Epithelial cell of proximal tubule (primary cell): Measurements from ENCODE around the gene HLA-DQA1. TPM values are rescaled to one million over a fixed set of nuclear protein-coding genes. Genes with fewer than 3 reads are reported as not detected.

Experiments
- DNase-seq: peaks from one replicate; pipeline ENCODE4 v3.0.0-alpha.2; 2011; ENCODE audit warnings: low read depth
- H3K4me3 ChIP-seq: 2 replicates; pipeline ENCODE4 v1.5.1; 2011; ENCODE audit warnings: low read depth, mild to moderate bottlenecking, low read length
- total RNA-seq: library from RNA; depleted of rRNA; stranded (reverse); fragments of >200 nt; gene quantifications from 2 replicates; pipeline ENCODE4 v1.2.3, GENCODE V29; 2015
- TF ChIP-seq, protein P1 (sequence below): conservative IDR thresholded peaks from 2 replicates; pipeline ENCODE4 v1.5.1; 2012; ENCODE audit warnings: low read depth, mild to moderate bottlenecking, low read length

HLA-DQA1 gene
- total RNA-seq, 1 donor from 2014 or later = not detected

DNA sequence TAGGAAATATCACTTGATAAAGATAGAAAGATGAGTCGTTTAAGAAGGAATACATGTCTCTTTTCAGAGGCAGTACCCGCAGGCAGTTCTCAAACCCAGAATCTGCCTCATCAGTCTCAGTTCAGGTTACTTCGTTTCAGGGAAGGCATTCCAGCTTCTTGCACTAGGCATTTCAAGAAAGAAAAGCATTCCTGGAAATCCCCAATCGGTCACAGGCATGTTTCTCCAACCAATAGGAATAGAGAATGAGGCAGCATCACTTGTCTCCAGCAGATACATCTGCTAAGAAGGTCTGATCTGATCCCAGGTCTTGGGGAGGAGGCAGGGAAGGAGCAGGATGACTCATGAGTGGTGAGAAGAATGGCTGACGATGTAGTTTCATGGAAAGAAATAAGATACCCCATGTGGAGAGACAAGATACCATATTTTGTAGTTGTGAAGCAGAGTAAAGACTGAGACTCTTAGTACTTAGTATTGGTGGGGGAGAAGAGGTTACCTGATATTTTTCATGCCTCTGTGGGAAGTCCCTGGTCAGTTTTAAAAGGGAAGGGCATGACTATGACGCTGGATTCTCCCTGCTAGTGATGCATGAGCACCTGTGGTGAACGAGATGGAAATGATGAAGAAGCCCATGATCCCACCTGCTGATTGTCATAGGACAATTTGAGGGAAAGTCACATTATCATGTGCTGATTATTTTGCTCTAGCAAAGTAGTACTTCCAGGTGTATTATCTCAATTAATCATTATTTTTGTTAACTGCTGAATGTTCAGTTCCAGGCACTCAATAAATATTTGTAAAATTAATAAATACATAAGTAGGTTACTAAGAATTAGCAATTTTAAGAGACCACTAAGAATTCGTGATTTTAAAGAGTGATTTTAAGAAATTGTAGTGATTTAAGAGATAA, 27.2 kb upstream of the HLA-DQA1 start:
- H3K4me3 ChIP-seq = peak overlapping the region; percentile 9
- TF ChIP-seq, protein P1, sequence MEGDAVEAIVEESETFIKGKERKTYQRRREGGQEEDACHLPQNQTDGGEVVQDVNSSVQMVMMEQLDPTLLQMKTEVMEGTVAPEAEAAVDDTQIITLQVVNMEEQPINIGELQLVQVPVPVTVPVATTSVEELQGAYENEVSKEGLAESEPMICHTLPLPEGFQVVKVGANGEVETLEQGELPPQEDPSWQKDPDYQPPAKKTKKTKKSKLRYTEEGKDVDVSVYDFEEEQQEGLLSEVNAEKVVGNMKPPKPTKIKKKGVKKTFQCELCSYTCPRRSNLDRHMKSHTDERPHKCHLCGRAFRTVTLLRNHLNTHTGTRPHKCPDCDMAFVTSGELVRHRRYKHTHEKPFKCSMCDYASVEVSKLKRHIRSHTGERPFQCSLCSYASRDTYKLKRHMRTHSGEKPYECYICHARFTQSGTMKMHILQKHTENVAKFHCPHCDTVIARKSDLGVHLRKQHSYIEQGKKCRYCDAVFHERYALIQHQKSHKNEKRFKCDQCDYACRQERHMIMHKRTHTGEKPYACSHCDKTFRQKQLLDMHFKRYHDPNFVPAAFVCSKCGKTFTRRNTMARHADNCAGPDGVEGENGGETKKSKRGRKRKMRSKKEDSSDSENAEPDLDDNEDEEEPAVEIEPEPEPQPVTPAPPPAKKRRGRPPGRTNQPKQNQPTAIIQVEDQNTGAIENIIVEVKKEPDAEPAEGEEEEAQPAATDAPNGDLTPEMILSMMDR = no peak
- DNase-seq = peak; percentile 98

GRCh38 chr6:32610682-32611296, 26.4 kb upstream of the HLA-DQA1 start:
- no peak for DNase-seq
- TF ChIP-seq, protein P1 = no peak
- H3K4me3 ChIP-seq = no peak overlapping the region

- DNase-seq = no peak
- TF ChIP-seq, protein P1 = no peak
Measured at GRCh38 chr6:32613475-32613874, 23.7 kb upstream of the HLA-DQA1 start.

GRCh38 chr6:32614366-32615081, 22.7 kb upstream of the HLA-DQA1 start:
- H3K4me3 ChIP-seq = no peak overlapping the region
- DNase-seq = no peak

More at GRCh38 chr6:32613475-32613874, 23.7 kb upstream of the HLA-DQA1 start:
- H3K4me3 ChIP-seq = no peak overlapping the region

DNA sequence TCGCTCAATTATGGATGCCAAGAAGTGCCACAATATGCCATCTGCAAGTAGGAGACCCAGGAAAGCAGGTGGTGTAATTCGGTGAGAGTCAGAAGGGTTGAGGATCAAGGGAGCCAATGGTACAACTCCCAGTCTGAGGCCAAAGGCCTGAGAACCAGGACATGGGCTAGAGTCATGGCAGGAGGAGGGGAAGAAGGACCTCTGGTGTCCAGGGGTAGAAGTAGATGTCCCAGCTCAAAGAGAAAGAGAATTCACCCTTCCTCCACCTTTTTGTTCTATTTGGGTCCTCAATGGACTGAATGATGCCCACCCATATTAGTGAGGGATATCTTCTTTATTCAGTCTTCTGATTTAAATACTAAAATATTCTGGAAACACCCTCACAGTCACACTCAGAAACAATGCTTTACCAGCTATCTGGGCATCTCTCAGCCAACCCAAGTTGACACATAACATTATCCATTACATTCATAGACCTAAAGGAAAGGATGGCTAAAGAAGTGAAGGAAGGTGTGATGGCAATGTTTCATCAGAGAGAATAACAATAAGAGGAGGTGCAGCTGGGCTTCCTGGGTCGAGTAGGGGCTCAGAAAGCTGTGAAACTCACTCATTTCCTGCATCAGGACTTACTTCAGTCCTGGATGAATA, 21.2 kb upstream of the HLA-DQA1 start:
- DNase-seq = no peak
- H3K4me3 ChIP-seq = no peak overlapping the region
- TF ChIP-seq, protein P1 = no peak

More at GRCh38 chr6:32614366-32615081, 22.7 kb upstream of the HLA-DQA1 start:
- TF ChIP-seq, protein P1 = no peak

DNA sequence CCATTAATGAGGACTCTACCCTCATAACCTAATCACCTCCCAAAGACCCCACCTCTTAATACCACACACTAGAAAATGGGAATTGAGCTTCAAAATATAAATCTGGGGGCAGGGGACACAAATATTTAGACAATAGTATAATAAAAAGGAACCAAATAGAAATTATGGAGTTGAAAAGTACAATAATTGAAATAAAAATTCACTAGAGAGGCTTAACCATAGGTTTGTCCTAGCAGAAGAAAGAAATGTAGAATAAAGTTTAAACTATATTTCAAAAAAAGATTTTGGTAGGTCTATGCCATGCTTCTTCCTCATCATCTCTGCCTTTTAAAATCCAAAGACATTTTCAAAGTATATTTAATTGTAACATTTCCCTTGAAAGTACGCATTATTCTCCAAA, 19.5 kb upstream of the HLA-DQA1 start:
- DNase-seq = no peak
- H3K4me3 ChIP-seq = no peak overlapping the region
- TF ChIP-seq, protein P1 = no peak
